ENCODE results near the gene TBC1D1. TPM values are rescaled to one million over a fixed set of nuclear protein-coding genes. Genes with fewer than 3 reads are reported as not detected.

The TBC1D1 gene
- total RNA-seq, 2 donors from 2014 or later: 139 to 220 TPM

DNA sequence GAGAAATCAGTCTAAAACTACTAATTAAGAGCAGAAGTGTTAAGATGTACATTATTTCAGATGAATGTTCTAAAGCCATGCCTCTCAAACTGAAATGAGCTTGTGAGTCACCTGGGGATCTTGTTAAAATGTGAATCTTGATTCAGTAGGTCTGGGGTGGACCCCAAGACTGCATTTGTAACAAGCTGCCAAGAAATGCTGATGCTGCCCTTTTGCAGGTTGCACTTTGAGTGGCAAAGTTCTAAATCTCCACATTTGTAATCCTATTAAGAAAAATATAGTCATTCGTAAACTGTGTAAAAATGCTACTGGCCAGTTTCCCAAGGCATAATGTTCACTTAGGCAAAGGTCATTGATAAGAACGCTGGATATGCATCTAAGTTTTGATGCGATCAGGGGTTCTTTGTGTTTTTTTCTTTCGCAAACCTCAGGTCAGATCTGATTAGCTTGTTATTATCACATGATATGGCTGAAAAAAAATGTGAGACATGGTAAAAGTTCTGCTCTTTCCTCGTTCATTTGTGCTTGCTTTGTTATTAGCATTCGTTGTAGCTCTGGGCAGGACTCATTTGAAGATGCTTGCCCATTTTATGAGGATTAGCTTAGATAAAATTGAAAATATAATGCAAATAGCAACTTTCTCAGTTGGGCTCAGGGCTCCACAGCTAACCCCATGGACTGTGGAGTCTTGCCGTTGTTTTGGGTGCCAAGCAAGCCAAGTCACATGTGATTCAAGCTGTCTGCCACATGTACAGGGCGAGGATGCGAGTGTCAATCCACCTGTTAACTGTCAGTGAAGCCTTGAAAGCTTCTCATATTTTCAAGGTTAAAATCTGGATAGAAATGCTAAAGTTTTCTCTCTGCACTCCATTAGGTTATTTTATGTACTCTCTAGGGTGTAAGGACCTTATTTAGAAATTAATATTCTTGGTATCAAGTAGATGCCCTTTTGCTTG is 12.1 kb downstream of the TBC1D1 start:
- H3K27ac ChIP-seq: peak overlapping the region in 1 of 2 donors; percentile 6
- TF ChIP-seq, protein P1, sequence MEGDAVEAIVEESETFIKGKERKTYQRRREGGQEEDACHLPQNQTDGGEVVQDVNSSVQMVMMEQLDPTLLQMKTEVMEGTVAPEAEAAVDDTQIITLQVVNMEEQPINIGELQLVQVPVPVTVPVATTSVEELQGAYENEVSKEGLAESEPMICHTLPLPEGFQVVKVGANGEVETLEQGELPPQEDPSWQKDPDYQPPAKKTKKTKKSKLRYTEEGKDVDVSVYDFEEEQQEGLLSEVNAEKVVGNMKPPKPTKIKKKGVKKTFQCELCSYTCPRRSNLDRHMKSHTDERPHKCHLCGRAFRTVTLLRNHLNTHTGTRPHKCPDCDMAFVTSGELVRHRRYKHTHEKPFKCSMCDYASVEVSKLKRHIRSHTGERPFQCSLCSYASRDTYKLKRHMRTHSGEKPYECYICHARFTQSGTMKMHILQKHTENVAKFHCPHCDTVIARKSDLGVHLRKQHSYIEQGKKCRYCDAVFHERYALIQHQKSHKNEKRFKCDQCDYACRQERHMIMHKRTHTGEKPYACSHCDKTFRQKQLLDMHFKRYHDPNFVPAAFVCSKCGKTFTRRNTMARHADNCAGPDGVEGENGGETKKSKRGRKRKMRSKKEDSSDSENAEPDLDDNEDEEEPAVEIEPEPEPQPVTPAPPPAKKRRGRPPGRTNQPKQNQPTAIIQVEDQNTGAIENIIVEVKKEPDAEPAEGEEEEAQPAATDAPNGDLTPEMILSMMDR (IDR thresholded peaks at IDR 0.05): no peak
- no peaks in the 10 kb centered on the region for H3K9me3 ChIP-seq
- no peak for DNase-seq (ENCODE audit: low spot score)
- no peaks in the 10 kb centered on the region for H3K27me3 ChIP-seq
- peaks cover 0 to 24% of the 10 kb centered on the region in 2 donors for H3K4me1 ChIP-seq
- peaks cover 4% of the 10 kb centered on the region for H3K36me3 ChIP-seq
- H3K4me3 ChIP-seq: no peak overlapping the region

DNA sequence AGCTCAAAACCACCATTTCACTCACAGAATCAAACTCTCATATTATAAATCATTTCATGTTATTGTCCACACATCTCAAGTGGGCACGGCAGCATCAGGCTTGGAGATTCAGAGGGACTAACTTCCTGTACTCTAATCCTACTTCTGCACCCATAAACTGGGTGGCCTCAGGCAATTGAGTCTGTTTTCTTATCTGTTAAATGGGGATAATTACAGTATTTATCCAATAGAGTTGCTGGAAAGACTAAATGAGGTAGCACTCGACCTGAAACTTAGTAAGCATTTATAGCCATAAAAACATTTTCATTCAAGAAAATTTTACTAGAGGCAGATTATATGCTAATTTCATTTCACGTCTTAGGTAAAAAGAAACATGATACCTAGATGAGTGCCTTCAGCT is 13.0 kb downstream of the TBC1D1 start:
- H3K27ac ChIP-seq: peak overlapping the region in 1 of 2 donors; percentile 6
- H3K4me3 ChIP-seq: no peak overlapping the region
- peaks cover 4% of the 10 kb centered on the region for H3K36me3 ChIP-seq
- TF ChIP-seq, protein P1 (IDR thresholded peaks at IDR 0.05): no peak
- no peaks in the 10 kb centered on the region for H3K9me3 ChIP-seq
- no peak for DNase-seq (ENCODE audit: low spot score)
- H3K4me1 ChIP-seq: peaks cover 0 to 33% of the 10 kb centered on the region in 2 donors
- H3K27me3 ChIP-seq: no peaks in the 10 kb centered on the region

DNA sequence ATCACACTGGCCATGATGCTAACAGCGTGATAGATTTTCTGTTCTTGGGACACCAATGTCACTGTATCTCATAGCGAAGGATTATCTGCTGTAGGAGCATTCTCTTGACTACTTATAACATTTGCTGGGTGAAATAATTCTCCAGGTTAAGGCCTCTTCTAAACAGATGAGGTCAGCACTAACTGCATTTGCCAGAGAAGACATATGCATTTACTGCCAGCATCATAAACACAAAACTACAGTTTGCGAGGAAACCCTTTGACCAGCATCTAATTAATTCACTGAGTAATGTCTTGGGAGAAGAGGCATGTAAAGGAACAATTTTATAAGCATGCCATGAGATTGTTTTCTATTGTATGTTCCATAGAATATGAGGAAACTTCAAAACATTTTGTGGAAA is 13.9 kb downstream of the TBC1D1 start:
- peaks cover 0 to 42% of the 10 kb centered on the region in 2 donors for H3K4me1 ChIP-seq
- no peak overlapping the region for H3K27ac ChIP-seq

DNA sequence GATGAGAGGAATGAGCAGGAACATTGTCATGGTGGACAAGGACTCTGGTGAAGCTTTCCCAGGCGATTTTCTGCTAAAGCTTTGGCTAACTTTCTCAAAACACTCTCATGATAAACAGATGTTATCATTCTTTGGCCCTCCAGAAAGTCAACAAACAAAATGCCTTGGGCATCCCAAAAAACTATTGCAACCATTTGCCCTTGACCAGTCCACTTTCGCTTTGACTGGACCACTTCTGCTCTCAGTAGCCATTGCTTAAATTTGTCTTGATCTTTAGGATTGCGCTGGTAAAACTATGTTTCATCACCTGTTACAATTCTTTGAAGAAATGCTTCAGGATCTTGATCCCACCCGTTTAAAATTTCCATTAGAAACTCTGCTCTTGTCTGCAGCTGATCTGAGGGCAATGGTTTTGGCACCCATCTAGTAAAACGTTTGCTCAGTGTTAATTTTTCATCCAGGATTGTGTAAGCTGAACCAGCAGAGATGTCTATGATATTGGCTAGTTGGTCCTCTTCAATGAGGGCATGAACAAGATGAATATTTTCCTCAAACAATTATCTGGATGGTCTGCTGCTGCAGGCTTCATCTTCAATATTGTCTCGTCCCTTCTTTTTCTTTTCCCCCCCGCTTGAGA is 14.8 kb downstream of the TBC1D1 start:
- H3K27ac ChIP-seq: no peak overlapping the region
- H3K4me1 ChIP-seq: peaks cover 0 to 43% of the 10 kb centered on the region in 2 donors

More for the DNA sequence above, 13.9 kb downstream of the TBC1D1 start:
- DNase-seq (ENCODE audit: low spot score): no peak
- Histone ChIP-seq H3K9me3 (no peaks in the 10 kb centered on the region), H3K4me3 (no peak overlapping the region), H3K27me3 (no peaks in the 10 kb centered on the region), H3K36me3 (peaks cover 4% of the 10 kb centered on the region)
- TF ChIP-seq, protein P1 (IDR thresholded peaks at IDR 0.05): no peak

DNA sequence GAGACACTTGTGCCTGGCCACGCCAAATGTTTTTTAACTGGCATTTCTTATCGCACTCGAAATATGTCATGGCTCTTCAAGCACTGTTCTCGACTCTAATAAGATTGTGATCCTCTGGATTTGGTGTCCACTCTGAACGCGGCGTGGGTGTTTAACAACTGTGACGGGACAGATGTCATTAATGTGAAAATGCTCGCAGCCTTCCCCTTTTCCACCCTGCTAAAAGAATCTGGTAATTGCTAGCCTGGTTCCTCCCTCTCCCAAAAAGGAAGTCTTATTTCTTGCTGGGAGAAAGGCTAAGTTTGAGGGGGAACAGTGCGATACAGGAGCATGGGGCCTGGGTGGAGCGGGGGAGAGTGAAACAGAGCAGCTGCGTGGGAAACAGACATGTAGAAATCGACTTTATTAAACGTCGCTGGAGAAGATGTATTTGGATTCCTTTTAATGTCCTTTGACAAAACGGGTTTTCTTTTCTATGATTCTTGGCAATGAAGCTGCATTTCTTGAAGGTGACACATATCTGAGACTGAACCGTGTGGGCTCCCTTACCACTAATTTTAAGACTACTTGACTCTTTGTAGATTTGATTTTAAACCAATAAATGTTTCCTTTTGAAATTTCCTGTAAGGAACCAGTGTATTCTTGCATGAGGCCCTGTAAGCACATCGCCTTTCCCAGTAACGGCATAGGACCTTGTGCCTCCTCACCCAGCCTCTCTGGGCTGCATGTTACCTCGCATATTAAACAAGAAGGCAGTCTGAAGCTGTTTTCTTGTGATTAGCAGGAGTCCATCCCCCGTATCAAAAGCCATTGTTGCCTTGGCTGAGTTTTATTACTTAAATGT is 17.8 kb downstream of the TBC1D1 start:
- H3K27ac ChIP-seq: peak overlapping the region; percentile 79 to 90
- H3K4me3 ChIP-seq: peak overlapping the region; percentile 6 to 33
- no peak for DNase-seq (ENCODE audit: low spot score)
- peaks cover 0 to 41% of the 10 kb centered on the region in 2 donors for H3K4me1 ChIP-seq
- H3K9me3 ChIP-seq: no peaks in the 10 kb centered on the region
- H3K27me3 ChIP-seq: no peaks in the 10 kb centered on the region
- TF ChIP-seq, protein P1 (IDR thresholded peaks at IDR 0.05): no peak
- no peaks in the 10 kb centered on the region for H3K36me3 ChIP-seq

More for the DNA sequence above, 14.8 kb downstream of the TBC1D1 start:
- TF ChIP-seq, protein P1 (IDR thresholded peaks at IDR 0.05): no peak
- no peaks in the 10 kb centered on the region for H3K9me3 ChIP-seq
- peaks cover 4% of the 10 kb centered on the region for H3K36me3 ChIP-seq
- H3K27me3 ChIP-seq: no peaks in the 10 kb centered on the region
- no peak for DNase-seq (ENCODE audit: low spot score)
- no peak overlapping the region for H3K4me3 ChIP-seq
